ENCODE results near the gene HIPK2. TPM values are rescaled to one million over a fixed set of nuclear protein-coding genes. Genes with fewer than 3 reads are reported as not detected.

The HIPK2 gene
- total RNA-seq, 1 donor from 2014 or later, result 6.0 TPM

GRCh38 chr7:139696552-139696951 lies 81.2 kb downstream of the HIPK2 start:
- no peak for DNase-seq (ENCODE audit: low spot score)

- no peak for DNase-seq (ENCODE audit: low spot score)
Measured at GRCh38 chr7:139695588-139695987, 82.2 kb downstream of the HIPK2 start.

DNA sequence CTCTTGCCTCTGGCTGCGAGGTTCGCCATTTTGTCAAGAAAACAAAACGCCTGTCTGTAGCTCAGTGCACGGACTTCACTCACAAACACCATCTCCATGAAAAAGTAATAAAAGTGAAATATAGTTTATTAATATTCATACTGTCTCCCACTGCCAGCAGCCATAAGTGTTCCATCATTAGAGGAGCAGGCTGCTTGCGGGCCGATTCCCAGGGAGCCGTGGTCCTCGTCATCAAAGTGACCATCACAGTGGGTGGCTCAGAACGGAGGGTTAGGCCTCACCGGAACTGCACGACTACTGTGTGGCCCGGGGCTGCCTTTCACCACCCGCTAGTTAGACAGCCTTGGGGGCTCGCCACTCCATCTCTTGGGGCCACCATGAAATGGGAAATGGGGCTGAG lies 82.7 kb downstream of the HIPK2 start:
- DNase-seq (ENCODE audit: low spot score), result no peak

- no peak for DNase-seq (ENCODE audit: low spot score)
Measured at GRCh38 chr7:139694389-139694676, 83.5 kb downstream of the HIPK2 start.

DNA sequence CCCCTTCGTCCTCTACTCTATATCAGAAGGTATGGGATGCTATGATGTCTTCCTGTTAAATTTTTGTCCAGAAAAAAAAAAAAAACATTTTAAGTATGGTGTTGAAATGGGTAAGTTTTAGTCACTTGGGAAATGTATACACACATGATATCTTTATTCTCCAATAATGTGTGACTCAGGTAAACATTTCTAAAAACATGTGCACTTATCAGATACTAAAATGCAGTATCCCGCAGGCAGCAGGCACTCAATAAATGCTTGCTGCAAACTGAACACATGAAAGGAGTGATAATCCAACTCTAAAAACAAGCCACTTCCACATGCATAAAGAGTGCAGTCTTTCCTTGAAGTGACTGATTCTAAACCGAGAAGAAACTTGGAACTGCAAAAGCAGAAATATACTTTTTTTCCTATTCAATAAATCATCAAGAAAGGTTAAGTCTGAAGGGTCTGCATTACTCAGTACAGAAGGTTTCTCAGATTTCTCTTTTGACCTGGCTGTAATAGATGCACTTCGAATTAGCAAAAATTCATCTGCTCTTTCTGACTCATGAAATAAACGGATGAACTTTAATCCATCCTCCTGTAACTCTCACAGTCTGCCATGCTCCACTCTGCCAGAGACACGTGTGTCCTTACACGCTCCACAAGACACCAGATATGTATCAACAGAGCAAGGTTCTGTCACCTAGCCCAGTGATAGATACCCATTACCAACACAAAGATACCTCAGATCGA lies 84.0 kb downstream of the HIPK2 start:
- DNase-seq (ENCODE audit: low spot score), result no peak

GRCh38 chr7:139692723-139693122 lies 85.1 kb downstream of the HIPK2 start:
- DNase-seq (ENCODE audit: low spot score), result no peak

DNA sequence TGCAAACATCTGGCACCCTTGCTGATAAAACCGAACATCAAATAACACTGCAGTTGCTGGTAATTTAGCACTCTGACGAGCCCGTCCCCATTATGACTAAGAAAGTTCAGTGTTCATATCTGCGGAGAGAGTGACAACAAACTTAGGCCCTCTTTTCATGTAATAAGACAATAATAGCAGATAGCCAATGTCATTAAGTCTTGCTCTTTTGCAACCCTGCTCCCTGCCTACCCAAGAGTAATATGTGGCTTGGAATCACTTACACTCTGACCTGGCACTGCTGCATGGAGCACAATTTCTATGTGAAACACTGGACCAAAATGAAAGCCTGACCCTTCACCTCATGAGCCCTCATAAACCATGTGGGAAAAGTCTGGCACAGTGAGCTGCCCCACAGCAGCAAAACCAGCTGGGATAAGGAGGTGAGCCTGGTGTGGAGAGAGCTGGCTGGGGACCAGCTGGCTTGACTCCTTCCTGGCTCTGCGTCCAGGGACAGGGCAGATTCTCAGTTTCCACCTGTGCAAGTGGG lies 86.5 kb downstream of the HIPK2 start:
- DNase-seq (ENCODE audit: low spot score), result no peak

- DNase-seq (ENCODE audit: low spot score), result no peak
Measured at GRCh38 chr7:139687980-139688632, 89.7 kb downstream of the HIPK2 start.

GRCh38 chr7:139687211-139687954 lies 90.4 kb downstream of the HIPK2 start:
- no peak for DNase-seq (ENCODE audit: low spot score)

- DNase-seq (ENCODE audit: low spot score), result peak; percentile 55
Measured at GRCh38 chr7:139683137-139683921, 94.5 kb downstream of the HIPK2 start.

GRCh38 chr7:139682136-139683013 lies 95.4 kb downstream of the HIPK2 start:
- peak; percentile 66 for DNase-seq (ENCODE audit: low spot score)

- no peak for DNase-seq (ENCODE audit: low spot score)
Measured at GRCh38 chr7:139681812-139682135, 96.0 kb downstream of the HIPK2 start.

DNA sequence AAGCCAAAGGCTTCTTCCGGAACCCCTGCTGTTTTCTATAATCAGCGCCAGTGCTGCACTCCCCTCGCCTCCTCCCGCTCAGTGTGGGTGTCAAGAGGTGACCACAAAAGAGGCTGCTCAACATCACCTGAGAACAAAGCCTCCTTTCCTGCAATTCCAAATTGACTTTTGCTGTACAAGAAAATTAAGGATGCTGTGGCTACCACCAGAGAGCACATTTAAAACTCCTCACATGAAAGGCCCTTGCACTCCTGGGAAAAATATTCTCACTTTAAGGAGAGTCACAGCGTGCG lies 96.4 kb downstream of the HIPK2 start:
- DNase-seq (ENCODE audit: low spot score), result no peak

GRCh38 chr7:139680676-139681462 lies 96.9 kb downstream of the HIPK2 start:
- no peak for DNase-seq (ENCODE audit: low spot score)

GRCh38 chr7:139679731-139680594 lies 97.8 kb downstream of the HIPK2 start:
- DNase-seq (ENCODE audit: low spot score), result no peak

DNA sequence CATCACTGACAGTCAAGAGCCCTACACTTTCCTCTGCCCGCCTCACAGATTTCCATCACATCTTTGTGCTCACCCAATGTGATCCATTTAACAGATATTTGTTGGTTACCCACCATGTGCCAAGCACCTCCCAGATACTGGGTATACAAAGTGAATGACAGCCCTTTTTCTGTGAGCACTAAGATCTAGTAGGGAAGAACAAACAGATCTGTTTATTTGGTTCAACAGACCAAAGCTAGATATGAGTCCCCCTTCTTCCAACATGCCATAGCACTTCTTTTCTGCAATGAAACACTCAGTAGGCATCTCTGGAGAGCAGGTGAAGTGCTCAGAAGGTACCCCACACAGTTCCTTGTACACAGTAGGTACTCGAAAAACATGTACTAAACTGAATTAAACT lies 101.4 kb downstream of the HIPK2 start:
- no peak for DNase-seq (ENCODE audit: low spot score)

DNA sequence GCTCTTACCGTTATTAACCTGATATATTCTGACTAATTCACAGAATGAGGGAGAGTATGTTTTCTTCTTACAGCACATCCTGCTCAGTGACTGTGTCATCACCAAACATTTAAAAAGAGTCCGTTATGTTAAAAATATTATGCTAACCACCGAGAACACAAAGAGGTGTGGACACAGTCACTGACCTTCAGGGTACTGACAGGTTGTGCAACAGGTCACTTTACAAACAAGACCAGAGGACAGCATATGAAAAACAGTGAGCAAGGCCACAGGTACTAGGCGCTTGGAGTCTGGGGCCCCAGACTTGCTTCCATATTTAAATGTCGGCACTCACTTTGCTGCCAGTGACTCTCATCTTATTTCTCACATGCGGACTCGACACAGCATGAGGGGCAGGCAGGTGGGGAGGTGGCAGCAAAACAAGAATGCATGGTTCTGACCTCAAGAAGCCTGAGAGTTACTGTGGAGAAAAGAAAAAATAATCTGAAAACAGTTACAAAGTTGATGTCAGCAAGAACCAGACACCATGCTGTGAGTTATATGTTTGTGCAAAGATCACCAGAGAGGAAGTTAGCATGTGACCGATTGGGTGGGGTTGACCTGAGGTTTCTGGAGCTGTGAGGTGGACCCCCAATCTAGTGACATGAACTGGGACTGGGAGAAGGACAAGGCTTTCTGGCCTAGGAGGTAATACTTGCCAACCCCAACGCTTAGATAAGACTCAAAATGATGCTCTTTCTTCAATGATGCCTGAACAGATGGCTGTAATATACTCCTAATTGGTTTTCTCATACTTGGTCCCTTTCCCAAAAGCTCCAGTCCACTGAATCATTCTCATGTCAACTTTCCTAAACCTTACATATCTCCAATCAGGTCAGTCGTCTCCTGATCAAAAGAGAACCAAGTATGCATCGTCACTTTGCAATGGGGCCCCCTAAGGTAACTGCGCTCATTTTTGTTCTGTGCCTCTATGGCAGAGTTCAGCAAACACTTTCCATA lies 102.4 kb downstream of the HIPK2 start:
- DNase-seq (ENCODE audit: low spot score), result no peak

DNA sequence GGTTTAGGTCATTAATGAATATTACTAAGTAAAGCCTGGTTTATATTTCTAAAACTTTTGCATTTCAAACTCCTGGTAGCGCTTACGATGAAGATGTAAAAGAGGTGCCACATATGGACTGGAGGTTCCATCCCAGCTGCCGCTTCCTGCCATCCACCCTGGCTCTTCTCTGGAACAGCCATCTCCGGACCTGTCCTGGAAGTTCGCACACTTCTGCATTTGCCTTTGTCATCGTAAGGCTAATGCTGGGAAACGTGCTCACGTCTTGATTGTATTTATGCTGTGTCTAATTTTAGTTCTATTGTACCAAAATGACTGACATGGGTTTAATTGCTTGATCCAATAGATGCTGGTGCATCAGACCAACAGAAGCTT lies 103.1 kb downstream of the HIPK2 start:
- no peak for DNase-seq (ENCODE audit: low spot score)

Data from umbilical cord (tissue), 2 donors.